OCI-LY7 (cell line): ENCODE results near the gene KMT2A. TPM values are rescaled to one million over a fixed set of nuclear protein-coding genes. Genes with fewer than 3 reads are reported as not detected.

ENCODE experiments used
- Bru-seq: library from RNA; stranded (reverse); fragments of 400-500 nt; gene quantifications from one replicate; lab custom pipeline; 2021; lab: Mats Ljungman, UMichigan
- BruChase-seq, 2 experiments: library from RNA; stranded (reverse); fragments of 400-500 nt; gene quantifications; one replicate each; lab custom pipeline; 2021; lab: Mats Ljungman, UMichigan
- BruUV-seq: library from RNA; stranded (reverse); fragments of 400-500 nt; replicated peaks from 2 replicates; lab custom pipeline; 2021; lab: Mats Ljungman, UMichigan
- CTCF ChIA-PET: fragments of 300-600 bp; sonication (Branson Sonifier 250); formaldehyde crosslinking; loops from one replicate; lab custom pipeline; 2022; ENCODE audit warnings: antibody characterized with exemption; ENCODE audit not compliant: unreplicated experiment; lab: Charles Lee
- POLR2A ChIA-PET: fragments of 300-600 bp; sonication (Branson Sonifier 250); formaldehyde crosslinking; loops from one replicate; lab custom pipeline; 2022; ENCODE audit warnings: antibody characterized with exemption; lab: Charles Lee
- DNase-seq: peaks from one replicate; pipeline ENCODE4 v3.0.0-alpha.2; 2015; ENCODE audit warnings: low spot score
- H2AFZ ChIP-seq: fragments of 200-600 bp; sonication (generic), shearing (Covaris generic); 2 replicates; pipeline ENCODE4 v1.6.1; 2014; ENCODE audit warnings: mild to moderate bottlenecking, antibody characterized with exemption, low read length, moderate library complexity
- H3K27ac ChIP-seq: fragments of 200-600 bp; sonication (generic); 2 replicates; pipeline ENCODE4 v1.5.1; 2014; ENCODE audit warnings: mixed run types, low read depth, mild to moderate bottlenecking, moderate library complexity, low read length, inconsistent platforms; ENCODE audit not compliant: poor library complexity, severe bottlenecking
- H3K36me3 ChIP-seq: fragments of 200-600 bp; sonication (generic); 2 replicates; pipeline ENCODE4 v1.6.1; 2014; ENCODE audit warnings: mild to moderate bottlenecking, antibody characterized with exemption, low read length, moderate library complexity, mixed read lengths; ENCODE audit not compliant: insufficient read depth
- H3K4me1 ChIP-seq: fragments of 200-600 bp; sonication (generic); 2 replicates; pipeline ENCODE4 v1.5.1; 2014; ENCODE audit warnings: mild to moderate bottlenecking, low read length; ENCODE audit not compliant: insufficient read depth, poor library complexity, severe bottlenecking
- H3K4me2 ChIP-seq: fragments of 200-600 bp; sonication (generic); 2 replicates; pipeline ENCODE4 v1.6.1; 2014; ENCODE audit warnings: mild to moderate bottlenecking, low read length
- H3K4me3 ChIP-seq: fragments of 200-600 bp; sonication (generic); 2 replicates; pipeline ENCODE4 v1.5.1; 2014; ENCODE audit warnings: mild to moderate bottlenecking, low read depth, low read length; ENCODE audit not compliant: poor library complexity, severe bottlenecking
- H3K79me2 ChIP-seq: fragments of 200-600 bp; sonication (generic); 2 replicates; pipeline ENCODE4 v1.6.1; 2016; ENCODE audit warnings: low read depth, mild to moderate bottlenecking, low read length, moderate library complexity, mixed read lengths; ENCODE audit not compliant: insufficient read depth
- H3K9me2 ChIP-seq: fragments of 200-600 bp; sonication (generic); 2 replicates; pipeline ENCODE4 v1.6.1; 2016; ENCODE audit warnings: mild to moderate bottlenecking, low read length, mixed read lengths; ENCODE audit not compliant: insufficient read depth
- H3K9me3 ChIP-seq: fragments of 200-600 bp; sonication (generic); 2 replicates; pipeline ENCODE4 v1.6.1; 2014; ENCODE audit warnings: mild to moderate bottlenecking, mixed run types, low read length, mixed read lengths
- H4K20me1 ChIP-seq: fragments of 200-600 bp; sonication (generic); 2 replicates; pipeline ENCODE4 v1.6.1; 2014; ENCODE audit warnings: mild to moderate bottlenecking, antibody characterized with exemption, low read length, moderate library complexity, mixed read lengths; ENCODE audit not compliant: insufficient read depth
- CTCF ChIP-seq: fragments of 200-600 bp; sonication (generic); conservative IDR thresholded peaks from 2 replicates; pipeline ENCODE4 v1.5.1; 2014; ENCODE audit warnings: mild to moderate bottlenecking, antibody characterized with exemption, low read length, moderate library complexity, mixed read lengths
- EZH2phosphoT487 ChIP-seq: fragments of 200-600 bp; sonication (generic); IDR thresholded peaks from 2 replicates; pipeline ENCODE4 v1.6.1; 2018; ENCODE audit warnings: low read depth, borderline replicate concordance, mild to moderate bottlenecking, mixed run types, antibody characterized with exemption, low read length, moderate library complexity, mixed read lengths
- intact Hi-C: fragments of 100-400 bp; cut with micrococcal nuclease; formaldehyde crosslinking; loops from one replicate; pipeline ENCODE4 v1.10.0; 2022; ENCODE audit not compliant: unreplicated experiment
- long read RNA-seq: library from polyadenylated mRNA; stranded (forward); transcript quantifications from one replicate; pipeline ENCODE4 v2.0.0, GENCODE V29; 2022
- total RNA-seq, 2 experiments: library from RNA; depleted of rRNA in 1 of 2; stranded (reverse); fragments of >200 nt in 1 of 2; shearing (Covaris generic) in 1 of 2; gene quantifications; 2 replicates each; pipeline ENCODE4 v1.2.3, GENCODE V29; 2014 to 2022

KMT2A gene
- total RNA-seq (2014; rRNA removed; shearing (Covaris generic)) (55.8 and 58.8 TPM in 2 replicates), total RNA-seq (2022) (90.0 and 96.4 TPM in 2 replicates), Bru-seq, nascent RNA (percentile 90 among the genes with signal in this experiment), BruChase-seq, experiment 1, labeled RNA remaining after a 6-hour chase (percentile 89 among the genes with signal in this experiment), BruChase-seq, experiment 2, labeled RNA remaining after a 2-hour chase (percentile 95 among the genes with signal in this experiment)
- long read RNA-seq, partial matches to known transcripts = 5 of 32 reads
- long read RNA-seq, other reads (novel, unspliced or antisense) = 19 of 32 reads

GRCh38 chr11:118435893-118436624, at the start of gene KMT2A:
KMT2A (plus strand) TSS chr11:118436492; CDS start chr11:118436513, 21 bp downstream.
- H3K27ac ChIP-seq = peak within 1 kb of the TSS; percentile 93
- H3K9me3 ChIP-seq = no peaks in the 10 kb centered on the region
- ChIA-PET CTCF (no interaction called here), POLR2A (interaction anchor here (0.6 to 1.8 kb wide), 11 partner anchors 8 to 491 kb away, joined by 3 to 14 read pairs (median 4); no protein-coding TSS in a partner anchor)
- peaks cover 45% of the 10 kb centered on the region for H3K79me2 ChIP-seq
- peak within 1 kb of the TSS; percentile 72 for H2AFZ ChIP-seq
- intact Hi-C loops = loop anchor here (1.0 to 5.0 kb wide), 5 partner anchors 35 to 429 kb away; partner anchors contain the start of genes ARCN1, ATP5MG and TMEM25
- H3K4me2 ChIP-seq = peak within 1 kb of the TSS; percentile 95
- BruUV-seq = no TSS peak
- TF ChIP-seq CTCF (no peak; the same call in 1 of the 2 replicates), EZH2phosphoT487 (no peak)
- H3K9me2 ChIP-seq = no peaks in the 10 kb centered on the region
- DNase-seq = peak; percentile 97
- peaks cover 40% of the 10 kb centered on the region for H3K4me1 ChIP-seq
- H3K4me3 ChIP-seq = peak within 1 kb of the TSS; percentile 87
- peaks cover 23% of the 10 kb centered on the region for H3K36me3 ChIP-seq
- peaks cover 26% of the 10 kb centered on the region for H4K20me1 ChIP-seq

- POLR2A ChIA-PET = interaction anchor here (0.7 kb wide), 2 partner anchors 14 to 134 kb away, joined by 3 to 10 read pairs; no protein-coding TSS in a partner anchor
These were observed 40.2 kb upstream of the KMT2A start for GRCh38 chr11:118396097-118396501.

More at GRCh38 chr11:118396097-118396501, 40.2 kb upstream of the KMT2A start:
- H2AFZ ChIP-seq = no peak overlapping the region
- H3K9me3 ChIP-seq = no peaks in the 10 kb centered on the region
- no peak for DNase-seq
- no peaks in the 10 kb centered on the region for H4K20me1 ChIP-seq
- TF ChIP-seq CTCF (no peak), EZH2phosphoT487 (no peak)
- H3K4me2 ChIP-seq = no peak overlapping the region
- no TSS peak for BruUV-seq
- no peak overlapping the region for H3K4me3 ChIP-seq
- H3K36me3 ChIP-seq = peaks cover 72% of the 10 kb centered on the region
- CTCF ChIA-PET = no interaction called here
- H3K27ac ChIP-seq = no peak overlapping the region
- peaks cover 3% of the 10 kb centered on the region; the same call in 1 of the 2 replicates for H3K79me2 ChIP-seq
- intact Hi-C loops = no loop called here
- H3K9me2 ChIP-seq = no peaks in the 10 kb centered on the region
- H3K4me1 ChIP-seq = peaks cover 28% of the 10 kb centered on the region
